Ramos (cell line): ENCODE data around the gene C21orf91.
"Not testable (repeated sequence)": the region's sequence is repeated elsewhere in the genome, so short reads cannot be mapped to it uniquely, and the experiment has no call there.

Experiments used
- in situ Hi-C: fragments of 300-500 bp; cut with MboI; formaldehyde crosslinking; loops from one replicate; pipeline ENCODE4 v1.14.3; 2022; ENCODE audit warnings: low sequenced_read_pairs; ENCODE audit not compliant: unreplicated experiment

C21orf91 gene

DNA sequence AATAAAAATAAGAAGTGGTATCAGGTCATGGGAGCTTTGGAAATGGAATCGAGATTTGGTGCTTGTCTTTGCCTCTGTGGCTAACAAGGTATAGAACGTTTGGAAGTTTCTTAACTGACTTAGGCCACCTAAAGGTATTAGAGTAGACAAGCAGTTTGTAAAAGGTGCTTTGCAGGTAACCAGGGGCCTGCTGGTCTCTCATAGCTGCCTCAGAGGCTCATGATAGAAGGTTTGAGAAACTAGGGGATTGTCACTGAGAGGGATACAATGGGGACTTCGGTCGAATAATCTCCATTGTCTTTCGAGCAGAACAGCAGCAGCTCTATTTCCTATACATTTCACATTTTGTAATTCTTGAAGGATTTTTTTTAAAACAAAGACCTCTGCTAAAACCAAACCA, 37.6 kb downstream of the C21orf91 start:
- in situ Hi-C loops, result no loop called here

DNA sequence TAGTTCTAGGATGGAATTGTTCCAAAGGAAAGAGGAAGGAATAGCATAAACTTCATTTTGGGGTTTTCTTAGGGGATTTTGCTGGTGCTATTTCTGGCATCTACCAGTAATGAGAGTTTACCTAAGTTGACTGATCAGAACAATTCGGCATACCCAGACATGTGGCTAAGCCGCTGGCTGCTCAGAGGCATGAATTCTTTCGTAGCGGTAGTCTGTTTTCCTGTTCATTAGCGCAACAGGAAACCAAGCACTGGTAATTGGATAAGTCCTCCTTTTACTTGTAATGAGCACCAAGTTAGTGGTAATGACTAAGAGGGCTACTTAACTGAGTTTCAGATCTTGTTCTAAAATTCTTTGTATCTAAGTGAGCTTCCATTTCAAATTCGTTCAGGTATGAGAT, 38.6 kb downstream of the C21orf91 start:
- in situ Hi-C loops, result no loop called here

DNA sequence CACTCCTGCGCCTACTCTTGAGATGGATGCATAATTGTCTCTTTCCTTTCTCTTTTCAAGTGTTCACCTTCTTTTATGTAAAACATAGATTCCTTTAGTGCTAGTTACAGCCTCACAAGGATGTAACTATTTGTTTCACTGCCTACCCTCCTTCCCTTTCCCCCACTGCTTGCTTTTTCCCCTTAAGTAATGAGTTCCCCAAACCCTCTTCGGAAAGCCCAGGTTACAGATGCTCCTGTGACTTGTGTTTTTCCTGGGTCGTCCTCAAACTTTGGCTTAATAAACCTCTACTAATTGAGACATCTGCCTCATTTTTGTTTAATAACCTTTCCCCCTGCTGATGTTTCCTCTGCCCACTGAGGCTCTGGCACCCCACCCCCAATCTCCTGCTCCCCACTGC, 39.2 kb downstream of the C21orf91 start:
- in situ Hi-C loops, result no loop called here

DNA sequence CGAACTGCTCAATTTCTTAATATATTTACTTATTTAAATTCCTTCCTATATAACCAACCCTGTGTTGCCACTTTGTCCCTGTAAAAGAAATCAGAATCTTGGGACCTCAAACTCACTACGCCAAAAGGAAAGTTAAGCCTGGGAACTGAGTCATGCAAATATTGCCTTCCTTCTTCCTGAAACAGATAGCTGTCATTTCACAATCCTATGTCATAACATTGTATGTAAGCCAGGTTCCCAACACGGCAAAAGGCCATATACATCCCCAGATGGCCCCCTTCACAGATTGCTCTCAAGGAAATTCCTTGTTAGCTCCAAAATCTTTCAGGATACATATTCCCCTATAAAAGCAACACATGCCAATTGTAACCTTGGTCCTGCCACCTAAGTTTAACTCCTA, 39.7 kb downstream of the C21orf91 start:
- in situ Hi-C loops, result no loop called here

DNA sequence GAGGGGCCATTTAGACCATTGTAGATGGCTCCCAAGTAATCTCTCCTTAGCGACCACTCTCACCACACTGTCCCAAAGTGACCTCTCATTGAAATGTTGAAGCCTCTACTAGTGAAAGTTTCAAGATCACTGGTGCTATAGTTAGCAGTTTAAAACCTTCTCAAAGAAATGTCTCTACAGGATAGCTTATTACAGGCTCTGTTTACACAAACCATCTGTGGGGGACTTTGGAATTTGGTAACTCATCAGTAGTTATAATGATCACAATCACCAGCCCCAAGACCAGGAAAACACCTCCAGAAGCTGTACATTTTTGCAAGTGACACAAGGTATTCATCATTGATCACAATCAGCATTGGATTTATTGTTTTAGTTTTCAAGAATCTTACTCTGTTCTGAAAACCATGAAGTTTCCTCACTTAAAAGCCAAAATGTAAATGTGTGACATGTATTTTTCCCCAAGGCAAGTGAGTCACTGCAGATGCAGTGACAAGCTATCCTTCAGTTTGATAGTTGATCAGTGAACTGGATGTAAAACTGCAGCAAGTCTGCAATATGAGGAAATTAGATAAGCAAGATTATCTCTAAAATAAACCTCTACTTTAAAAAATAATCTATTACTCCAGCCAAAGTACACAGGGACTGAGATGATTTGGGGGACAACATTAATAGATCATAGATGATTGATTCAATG, 41.9 kb downstream of the C21orf91 start:
- in situ Hi-C loops, result no loop called here

DNA sequence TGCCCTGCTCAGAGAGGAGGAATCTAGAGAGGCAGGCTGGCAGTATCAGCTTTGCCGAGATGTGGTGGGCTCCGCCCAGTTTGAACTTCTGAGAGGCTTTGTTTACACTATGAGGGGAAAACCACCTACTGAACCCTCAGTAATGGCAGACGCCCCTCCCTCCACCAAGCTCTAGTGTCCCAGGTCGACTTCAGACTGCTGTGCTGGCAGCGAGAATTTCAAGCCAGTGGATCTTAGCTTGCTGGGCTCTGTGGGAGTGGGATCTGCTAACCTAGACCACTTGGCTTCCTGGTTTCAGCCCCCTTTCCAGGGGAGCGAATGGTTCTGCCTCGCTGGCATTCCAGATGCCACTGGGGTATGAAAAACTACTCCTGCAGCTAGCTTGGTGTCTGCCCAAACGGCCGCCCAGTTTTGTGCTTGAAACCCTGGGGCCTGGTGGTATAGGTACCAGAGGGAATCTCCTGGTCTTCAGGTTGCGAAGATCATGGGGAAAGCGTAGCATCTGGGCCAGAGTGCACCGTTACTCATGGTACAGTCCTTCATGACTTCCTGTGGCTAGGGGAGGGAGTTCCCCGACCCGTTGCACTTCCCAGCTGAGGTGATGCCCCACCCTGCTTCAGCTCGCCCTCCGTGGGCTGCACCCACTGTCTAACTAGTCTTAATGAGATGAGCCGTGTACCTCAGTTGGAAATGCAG, 43.6 kb downstream of the C21orf91 start:
- in situ Hi-C loops, result no loop called here

DNA sequence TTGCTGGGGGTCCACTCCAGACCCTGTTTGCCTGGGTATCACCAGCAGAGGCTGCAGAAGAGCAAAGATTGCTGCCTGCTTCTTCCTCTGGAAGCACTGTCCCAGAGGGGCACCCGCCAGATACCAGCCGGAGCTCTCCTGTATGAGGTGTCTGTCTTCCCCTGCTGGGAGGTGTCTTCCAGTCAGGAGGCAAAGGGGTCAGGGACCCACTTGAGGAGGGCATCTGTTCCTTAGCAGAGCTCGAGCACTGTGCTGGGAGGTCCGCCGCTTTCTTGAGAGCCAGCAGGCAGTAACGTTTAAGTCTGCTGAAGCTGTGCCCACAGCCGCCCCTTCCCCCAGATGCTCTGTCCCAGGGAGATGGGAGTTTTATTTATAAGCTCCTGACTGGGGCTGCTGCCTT, 44.1 kb downstream of the C21orf91 start:
- in situ Hi-C loops, result not testable (repeated sequence)

DNA sequence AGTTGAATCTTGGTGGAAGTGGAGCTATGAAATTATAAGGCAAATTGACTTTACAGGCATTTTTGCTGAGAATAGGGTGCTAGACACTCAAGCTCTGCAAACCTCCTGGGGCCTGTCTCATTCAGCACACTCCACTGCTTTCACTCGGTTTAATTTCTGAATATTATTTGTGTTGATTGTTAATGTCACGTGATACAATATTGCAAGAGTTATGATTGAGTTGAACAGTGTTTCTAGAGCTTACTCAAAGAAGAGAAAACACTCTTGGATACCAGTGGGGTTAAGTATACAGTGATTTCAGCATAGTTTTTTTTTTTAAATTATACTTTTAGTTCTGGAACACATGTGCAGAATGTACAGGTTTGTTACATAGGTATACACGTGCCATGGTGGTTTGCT, 49.7 kb downstream of the C21orf91 start:
- in situ Hi-C loops, result no loop called here

DNA sequence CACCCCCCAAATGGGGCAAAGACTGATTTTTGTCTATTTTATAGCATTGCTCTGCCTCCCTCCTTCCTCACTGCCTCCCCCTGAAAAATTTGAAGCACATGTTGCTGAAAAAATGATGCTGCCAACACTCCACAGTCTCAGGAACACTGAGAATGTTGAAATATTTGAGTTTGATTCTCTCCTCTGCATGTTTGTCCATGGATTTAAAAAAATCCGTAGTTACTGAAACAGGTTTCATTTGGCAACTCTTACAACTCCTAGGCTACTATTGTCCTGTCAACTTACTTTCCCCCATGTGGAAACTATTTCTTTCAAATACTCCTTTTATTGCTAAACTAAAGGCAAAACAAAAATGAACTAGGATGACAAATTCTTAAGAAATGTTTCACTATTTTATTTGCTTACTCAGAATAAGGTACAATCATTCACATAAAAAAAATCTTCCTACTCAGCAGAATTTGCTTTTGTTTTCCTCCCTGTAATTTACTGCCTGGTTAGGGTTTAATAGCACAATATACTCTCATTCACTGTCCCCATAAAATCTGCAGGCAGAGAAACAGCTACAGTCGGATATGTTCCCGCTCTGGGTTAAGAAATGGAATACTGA, 50.2 kb downstream of the C21orf91 start:
- in situ Hi-C loops, result no loop called here

DNA sequence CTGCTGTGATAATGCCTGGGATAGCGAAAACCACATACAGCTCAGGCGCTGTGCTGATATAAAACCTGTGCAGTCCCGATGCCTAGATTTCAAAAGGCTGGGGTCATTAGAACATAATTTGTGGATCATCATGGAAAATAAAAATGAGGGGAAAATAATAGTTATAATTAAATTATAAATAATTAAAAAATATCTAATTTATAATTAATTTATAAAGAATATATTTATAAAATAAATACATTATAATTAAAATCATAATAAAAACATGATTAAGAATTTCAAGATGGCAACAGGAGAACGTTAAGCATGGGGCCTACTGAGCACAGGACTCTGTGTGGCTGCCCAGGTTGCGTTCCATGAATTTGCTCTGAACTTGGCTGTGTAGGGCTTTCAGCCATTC, 53.9 kb downstream of the C21orf91 start:
- in situ Hi-C loops, result no loop called here

DNA sequence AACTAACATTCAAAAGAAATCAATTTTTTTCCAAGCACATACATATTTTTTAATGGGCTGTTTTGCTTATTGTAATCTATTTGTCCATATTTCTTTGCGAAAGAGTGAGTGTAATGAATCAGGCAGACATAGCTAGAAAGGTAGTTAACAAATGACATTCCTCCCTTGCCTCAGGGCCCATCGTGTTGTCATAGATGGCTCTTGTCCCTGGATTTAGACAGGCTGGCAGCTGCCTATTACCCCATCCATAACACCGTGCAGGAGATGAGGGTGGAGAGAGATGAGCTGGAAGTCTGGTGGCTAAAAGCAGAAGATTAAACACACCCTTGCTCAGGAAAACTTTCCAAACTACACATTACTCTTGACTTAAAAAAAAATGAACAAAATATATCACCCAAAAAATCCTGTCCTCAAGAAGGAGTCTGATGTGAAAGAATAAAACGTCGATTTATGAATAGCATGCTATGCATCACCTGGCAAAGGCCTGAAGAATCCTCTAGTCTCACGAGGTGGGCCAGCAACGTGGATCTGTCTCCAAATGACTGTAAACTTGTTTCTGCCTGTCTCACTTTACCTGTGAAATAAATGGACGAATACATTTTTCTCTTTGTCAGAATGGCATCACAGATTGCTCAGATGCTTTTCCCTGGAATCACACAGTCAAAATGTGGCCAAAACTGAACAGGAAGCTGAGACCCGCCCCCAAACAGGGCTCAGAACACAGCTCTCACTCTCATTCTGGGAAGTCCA, 55.7 kb downstream of the C21orf91 start:
- in situ Hi-C loops, result no loop called here

DNA sequence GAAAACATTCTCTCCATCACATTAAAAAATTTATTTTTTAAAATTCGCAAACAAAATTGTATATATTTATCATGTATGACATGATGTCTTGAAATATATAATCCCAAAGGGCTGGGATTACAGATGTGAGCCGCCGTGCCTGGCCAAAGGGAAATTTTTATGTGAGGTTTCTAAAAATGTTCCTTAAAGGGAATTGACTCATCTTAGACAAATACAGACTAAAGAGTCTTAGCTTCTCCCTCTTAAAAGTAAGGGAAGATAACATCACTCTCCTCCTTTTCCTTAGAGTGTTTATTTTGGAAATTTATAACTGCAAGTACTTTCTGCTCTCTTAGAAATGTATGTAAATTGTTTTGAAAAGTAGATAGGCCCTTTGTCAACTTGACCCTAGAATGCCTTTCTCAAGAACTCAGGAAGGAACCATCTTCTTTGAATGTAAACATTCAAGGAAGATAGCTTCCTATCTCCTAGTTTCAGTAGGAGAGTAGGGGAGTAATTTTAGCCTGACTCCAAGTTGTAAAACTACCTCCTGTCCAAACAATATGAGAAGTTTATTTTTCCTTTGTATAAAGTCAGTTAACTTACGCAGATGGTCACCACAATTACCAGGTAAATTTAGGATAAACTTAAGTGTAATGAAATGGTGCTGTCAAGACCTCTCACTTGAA, 59.5 kb downstream of the C21orf91 start:
- in situ Hi-C loops, result no loop called here

DNA sequence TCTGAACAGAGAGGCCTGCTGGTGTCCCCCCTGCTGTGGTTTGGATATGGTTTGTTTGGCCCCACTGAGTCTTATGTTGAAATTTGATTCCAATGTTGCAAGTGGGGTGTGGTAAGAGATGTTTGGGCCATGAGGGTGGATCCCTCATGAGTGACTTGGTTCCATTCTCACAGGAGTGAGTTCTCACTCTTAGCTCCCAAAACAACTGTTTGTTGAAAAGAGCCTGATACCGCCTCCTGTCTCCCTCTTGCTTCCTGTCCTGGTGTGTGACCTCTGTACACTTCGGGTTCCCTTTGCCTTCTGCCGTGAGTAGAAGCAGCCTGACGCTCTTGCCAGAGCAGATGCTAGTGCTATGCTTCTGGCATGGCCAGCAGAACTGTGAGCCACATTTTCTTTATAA, 60.5 kb downstream of the C21orf91 start:
- in situ Hi-C loops, result no loop called here

DNA sequence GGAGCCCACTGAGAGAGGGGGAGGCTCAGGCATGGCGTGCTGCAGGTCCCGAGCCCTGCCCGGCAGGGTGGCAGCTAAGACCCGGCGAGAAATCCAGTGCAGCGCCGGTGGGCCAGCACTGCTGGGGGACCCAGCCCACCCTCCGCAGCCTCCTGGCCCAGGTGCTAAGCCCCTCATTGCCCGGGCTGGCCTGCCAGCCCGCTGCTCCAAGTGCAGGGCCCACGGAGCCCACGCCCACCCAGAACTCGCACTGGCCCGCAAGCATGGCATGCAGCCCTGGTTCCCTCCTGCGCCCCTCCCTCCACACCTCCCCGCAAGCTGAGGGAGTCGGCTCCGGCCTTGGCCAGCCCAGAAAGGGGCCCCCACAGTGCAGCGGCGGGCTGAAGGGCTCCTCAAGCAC, 61.5 kb downstream of the C21orf91 start:
- in situ Hi-C loops, result no loop called here

DNA sequence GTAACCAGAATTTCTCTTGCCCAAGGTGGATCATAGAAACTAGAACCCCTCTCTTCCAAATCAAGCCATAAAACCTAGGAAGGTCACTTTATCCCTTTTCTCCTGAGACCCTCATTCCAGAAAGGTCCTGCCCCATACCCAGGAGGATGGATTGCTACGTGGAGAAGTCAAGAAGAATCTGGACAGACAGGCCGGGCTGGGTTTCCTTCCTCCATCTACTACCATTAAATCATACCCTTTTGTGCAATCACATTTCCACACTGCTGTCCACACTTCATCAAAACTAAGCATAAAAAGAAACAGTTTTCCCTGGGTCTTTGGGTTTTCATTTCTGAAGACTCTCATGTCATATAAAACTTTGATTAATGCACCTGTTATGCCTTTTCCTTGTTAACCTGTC, 65.4 kb downstream of the C21orf91 start:
- in situ Hi-C loops, result no loop called here

DNA sequence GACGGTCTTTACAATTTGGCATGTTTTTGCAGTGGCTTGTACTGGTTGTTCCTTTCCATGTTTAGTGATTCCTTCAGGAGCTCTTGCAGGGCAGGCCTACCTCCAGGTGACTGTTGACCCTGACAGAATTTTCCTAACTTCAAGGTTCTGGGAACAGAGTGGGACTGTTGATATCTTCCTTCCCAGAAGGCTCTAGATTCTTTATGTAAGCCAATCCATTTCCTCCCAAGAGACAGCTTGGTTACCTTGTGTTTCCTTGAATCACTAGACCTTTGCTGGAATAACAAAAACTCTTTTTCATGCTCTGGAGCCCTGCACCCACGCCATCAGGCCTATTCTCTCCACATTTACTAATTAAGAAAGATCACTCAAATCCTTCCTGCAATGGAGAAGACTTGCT, 67.0 kb downstream of the C21orf91 start:
- in situ Hi-C loops, result no loop called here

DNA sequence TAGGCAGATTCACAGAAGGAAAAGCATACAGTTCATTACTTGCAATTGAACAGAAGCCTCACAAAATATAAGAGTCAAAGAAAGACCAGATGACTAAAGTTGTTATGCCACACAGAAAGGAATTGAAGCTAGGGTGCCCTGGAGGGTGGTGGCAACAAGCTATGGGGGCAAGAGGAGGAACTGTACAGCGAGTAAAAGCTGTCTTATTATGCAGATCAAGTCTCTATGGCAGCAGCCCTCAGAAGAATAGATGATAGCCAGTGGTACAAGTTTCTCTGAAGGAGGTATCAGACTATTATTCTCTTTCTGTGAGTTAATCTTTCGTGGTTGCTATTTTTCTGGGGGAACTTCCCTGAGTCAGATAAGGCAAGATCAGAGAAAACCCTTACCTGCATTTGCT, 72.2 kb downstream of the C21orf91 start:
- in situ Hi-C loops, result no loop called here

DNA sequence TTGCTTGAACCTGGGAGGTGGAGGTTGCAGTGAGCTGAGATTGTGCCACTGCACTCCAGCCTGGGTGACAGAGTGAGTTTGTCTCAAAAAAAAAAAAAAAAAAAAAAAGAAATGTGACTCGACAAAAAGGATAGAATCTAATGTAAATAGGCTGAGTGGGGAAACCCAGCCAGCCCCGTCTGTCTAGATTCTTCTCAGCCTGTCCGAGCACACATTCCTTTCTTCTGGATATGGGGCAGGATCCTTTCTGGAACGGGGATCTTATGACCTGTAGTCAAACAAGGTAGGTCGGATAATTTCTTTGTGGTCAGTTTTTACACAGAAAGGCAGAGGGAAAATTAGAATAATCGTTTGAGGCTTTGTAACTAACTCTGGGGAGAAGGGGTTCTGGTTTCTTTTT, 74.1 kb downstream of the C21orf91 start:
- in situ Hi-C loops, result no loop called here

DNA sequence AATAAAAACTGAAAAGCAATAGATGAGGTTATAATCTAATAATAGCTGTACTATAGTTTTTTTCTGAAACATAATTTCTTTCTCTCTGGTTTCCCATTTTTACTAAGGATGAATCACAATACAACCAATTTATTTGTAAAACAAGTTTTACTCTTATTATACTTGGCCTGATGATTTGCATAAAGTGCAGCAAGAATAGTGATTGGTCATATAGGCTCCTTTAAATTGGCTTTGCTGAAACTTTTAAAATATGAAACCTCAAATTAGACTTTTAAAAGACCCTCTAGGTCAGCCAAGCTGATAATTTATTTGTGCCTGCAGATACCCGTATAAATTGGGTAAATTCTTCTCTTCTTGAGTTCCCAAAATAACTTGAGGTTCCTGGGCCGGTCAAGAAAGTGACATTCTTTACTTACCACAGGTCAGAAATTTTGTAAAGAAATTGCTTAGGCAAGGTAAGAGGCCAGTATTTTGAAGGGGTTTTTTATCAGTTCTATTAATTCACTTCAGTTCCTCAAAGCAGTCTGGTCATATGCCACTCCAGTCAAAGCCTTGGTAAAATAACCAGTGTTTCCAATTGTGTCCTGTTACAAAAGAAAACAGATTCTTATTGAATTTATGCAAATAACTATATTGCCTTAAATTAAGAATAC, 76.1 kb downstream of the C21orf91 start:
- in situ Hi-C loops, result no loop called here

DNA sequence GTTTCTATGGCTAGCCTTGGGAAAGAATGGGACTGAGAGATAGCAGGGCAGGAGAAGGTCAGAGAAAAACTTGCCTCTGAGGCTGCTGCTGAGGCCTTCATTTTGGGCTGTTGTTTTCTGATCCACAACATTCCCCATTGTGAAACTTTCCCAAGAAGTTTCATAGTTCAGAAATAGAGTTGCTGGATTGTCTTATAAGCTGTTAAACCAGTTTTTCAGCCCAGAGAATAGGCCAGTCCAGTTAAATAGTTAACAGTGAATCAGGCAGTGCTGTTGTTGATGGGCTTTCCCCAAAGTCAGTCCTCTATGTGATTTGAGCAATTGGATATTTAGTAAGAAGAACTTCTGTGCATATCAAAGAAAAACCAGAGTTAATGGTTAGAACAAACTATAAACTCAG, 77.0 kb downstream of the C21orf91 start:
- in situ Hi-C loops, result no loop called here
